ENCODE data around the gene TGFBR3. TPM values are rescaled to one million over a fixed set of nuclear protein-coding genes. Genes with fewer than 3 reads are reported as not detected.
A peak's percentile ranks its signal among the peaks of the same experiment; 100 is the strongest.

TGFBR3 gene
- total and polyA plus RNA-seq, 2 of the 4 experiments (the other 2 are of a cell fraction), result 3.0 to 11.3 TPM

DNA sequence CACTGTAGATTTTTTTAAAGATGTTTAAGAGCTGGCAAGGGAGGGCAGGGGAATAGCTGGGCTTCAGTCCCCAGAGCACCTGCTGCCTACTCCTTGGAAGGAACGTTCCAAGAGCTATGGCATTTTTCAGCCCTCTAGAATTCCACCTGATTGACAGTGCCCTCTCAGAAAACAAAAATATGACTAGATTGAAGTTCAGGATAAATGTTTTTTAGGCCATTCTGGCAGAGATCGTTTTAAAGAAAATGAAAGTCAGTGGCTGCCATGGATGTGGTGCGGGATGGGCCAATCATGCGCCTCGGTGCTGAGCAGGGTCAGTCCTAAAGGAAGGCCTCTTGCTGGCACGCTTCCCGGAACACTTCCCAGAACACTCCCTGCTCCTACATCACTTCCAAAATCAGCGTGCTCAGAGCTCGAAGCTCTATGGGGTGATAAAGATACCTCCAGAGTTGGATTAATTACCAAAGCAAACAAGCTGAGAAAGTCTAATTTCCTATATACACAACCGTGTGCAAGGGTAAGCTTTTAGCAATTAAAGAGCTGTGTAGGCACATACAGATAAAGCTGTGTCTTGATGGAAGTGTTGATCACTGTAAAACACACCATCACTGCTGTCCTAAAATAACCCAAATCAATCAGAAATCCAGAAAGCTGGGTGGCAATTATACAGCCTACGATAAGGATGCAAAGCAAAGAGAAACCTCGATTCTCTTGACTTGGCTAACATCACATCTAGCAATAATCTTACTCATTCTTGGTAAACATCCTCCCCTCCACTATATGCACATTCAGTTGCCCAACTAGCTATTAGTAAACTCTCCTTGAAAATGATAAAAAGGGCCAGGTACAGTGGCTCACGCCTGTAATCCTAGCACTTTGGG, 34.6 kb downstream of the TGFBR3 start:
- Histone ChIP-seq H2BK15ac (ENCODE audit: low read depth, low read length) (peak overlapping the region; percentile 43; the same call in 2 of the 3 replicates), H3K56ac (ENCODE audit: extremely low read depth, insufficient read depth, low read length) (no peak overlapping the region), H2AFZ (replicated peaks; ENCODE audit: low read length, poor library complexity) (peak overlapping the region; percentile 79), H3K4ac (ENCODE audit: low read depth, low read length) (peak overlapping the region; percentile 56; the same call in 1 of the 2 replicates), H3K4me3 (ENCODE audit: insufficient read depth, low read depth, low read length) (peak overlapping the region; percentile 24; the same call in 1 of the 2 replicates), H3K4me1 (ENCODE audit: control insufficient read depth, insufficient read depth, low read length) (peaks cover 10% of the 10 kb centered on the region), H3K27ac (ENCODE audit: insufficient read depth, low read length) (peak overlapping the region; percentile 71; the same call in 1 of the 2 replicates), H3K14ac (replicated peaks; ENCODE audit: low read depth, low read length) (peak overlapping the region; percentile 58; the same call in 1 of the 2 replicates), H3K9ac (ENCODE audit: low read depth, low read length) (peak overlapping the region; percentile 57), H3K9me1 (ENCODE audit: insufficient read depth, low read length) (peaks cover 7% of the 10 kb centered on the region), H2BK20ac (ENCODE audit: low read depth, low read length) (peak overlapping the region; percentile 50; the same call in 1 of the 2 replicates), H3K9me3 (ENCODE audit: control insufficient read depth, insufficient read depth, low read length) (no peaks in the 10 kb centered on the region), H2BK5ac (ENCODE audit: low read depth, low read length, poor library complexity, severe bottlenecking) (peak overlapping the region; percentile 41), H4K20me1 (ENCODE audit: insufficient read depth, low read length) (no peaks in the 10 kb centered on the region), H4K8ac (ENCODE audit: low read depth in 2 of 2, low read length in 2 of 2) (peak overlapping the region; percentile 11 to 88), H3K27me3 (ENCODE audit: control insufficient read depth, insufficient read depth, low read length) (no peaks in the 10 kb centered on the region), H3K36me3 (ENCODE audit: control insufficient read depth, insufficient read depth, low read length) (no peaks in the 10 kb centered on the region), H4K5ac (ENCODE audit: low read depth, low read length) (peak overlapping the region; percentile 65), H4K91ac (ENCODE audit: insufficient read depth, low read depth, low read length) (peak overlapping the region; percentile 27; the same call in 1 of the 2 replicates), H3K23ac (ENCODE audit: low read depth, low read length) (peak overlapping the region; percentile 50; the same call in 1 of the 2 replicates), H3K18ac (ENCODE audit: low read depth, low read length) (peak overlapping the region; percentile 73), H2AK9ac (replicated peaks; ENCODE audit: low read depth, low read length, poor library complexity) (no peak overlapping the region), H3K4me2 (ENCODE audit: low read depth, low read length) (peak overlapping the region; percentile 95), H2BK120ac (ENCODE audit: low read depth, low read length) (peak overlapping the region; percentile 56), H2AK5ac (ENCODE audit: low read depth, low read length) (no peak overlapping the region), H3K79me1 (ENCODE audit: low read depth in 1 of 2, low read length in 2 of 2) (peaks cover 0 to 13% of the 10 kb centered on the region in 2 experiments; a peak in 2 of 4 replicates)
- ChIA-PET CTCF (interaction anchor here (0.5 to 1.3 kb wide), 4 partner anchors 21 to 80 kb away, joined by 3 to 4 read pairs (median 3); no protein-coding TSS in a partner anchor), POLR2A (ENCODE audit: unreplicated experiment) (no interaction called here)
- no CpG with 5 or more reads among the region's 13 CpGs for WGBS, 2 experiments (ENCODE audit: extremely low coverage in 2 of 2, insufficient read length in 1 of 2)
- intact Hi-C loops (cut with micrococcal nuclease), result loop anchor here (2.0 kb wide), 1 partner anchor 31 kb away; no protein-coding TSS in a partner anchor
- in situ Hi-C loops (cut with MboI; ENCODE audit: low sequenced_read_pairs), result no loop called here
- DNase-seq (peak; percentile 89), ATAC-seq (ENCODE audit: low read depth) (peak; percentile 99)
- no TSS peak for BruUV-seq (replicated peaks)
- dilution Hi-C loops (cut with HindIII; ENCODE audit: low sequenced_read_pairs, unreplicated experiment), result no loop called here
- TF ChIP-seq CEBPB (IDR thresholded peaks at IDR 0.05; ENCODE audit: low read depth, low read length), result peak; percentile 54; the same call in 1 of the 2 replicates
- no peak for TF ChIP-seq RAD21 (IDR thresholded peaks at IDR 0.05; ENCODE audit: low read length)
